WI38 (cell line): ENCODE data around the gene CENPB.

ENCODE experiments used
- H3K4me3 ChIP-seq: 2 replicates; pipeline ENCODE4 v1.5.1; 2011; ENCODE audit warnings: low read depth, mild to moderate bottlenecking, control low read depth, low read length
- TF ChIP-seq, protein P1 (sequence below): IDR thresholded peaks from 2 replicates; pipeline ENCODE4 v1.5.1; 2012; ENCODE audit warnings: low read depth, mild to moderate bottlenecking, control low read depth, low read length

CENPB gene

GRCh38 chr20:3755269-3755668 is 31.3 kb downstream of the CENPB start:
- TF ChIP-seq, protein P1, sequence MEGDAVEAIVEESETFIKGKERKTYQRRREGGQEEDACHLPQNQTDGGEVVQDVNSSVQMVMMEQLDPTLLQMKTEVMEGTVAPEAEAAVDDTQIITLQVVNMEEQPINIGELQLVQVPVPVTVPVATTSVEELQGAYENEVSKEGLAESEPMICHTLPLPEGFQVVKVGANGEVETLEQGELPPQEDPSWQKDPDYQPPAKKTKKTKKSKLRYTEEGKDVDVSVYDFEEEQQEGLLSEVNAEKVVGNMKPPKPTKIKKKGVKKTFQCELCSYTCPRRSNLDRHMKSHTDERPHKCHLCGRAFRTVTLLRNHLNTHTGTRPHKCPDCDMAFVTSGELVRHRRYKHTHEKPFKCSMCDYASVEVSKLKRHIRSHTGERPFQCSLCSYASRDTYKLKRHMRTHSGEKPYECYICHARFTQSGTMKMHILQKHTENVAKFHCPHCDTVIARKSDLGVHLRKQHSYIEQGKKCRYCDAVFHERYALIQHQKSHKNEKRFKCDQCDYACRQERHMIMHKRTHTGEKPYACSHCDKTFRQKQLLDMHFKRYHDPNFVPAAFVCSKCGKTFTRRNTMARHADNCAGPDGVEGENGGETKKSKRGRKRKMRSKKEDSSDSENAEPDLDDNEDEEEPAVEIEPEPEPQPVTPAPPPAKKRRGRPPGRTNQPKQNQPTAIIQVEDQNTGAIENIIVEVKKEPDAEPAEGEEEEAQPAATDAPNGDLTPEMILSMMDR, result no peak

GRCh38 chr20:3754276-3754630 is 32.3 kb downstream of the CENPB start:
- TF ChIP-seq, protein P1, result no peak
- no peak overlapping the region for H3K4me3 ChIP-seq

More at GRCh38 chr20:3755269-3755668, 31.3 kb downstream of the CENPB start:
- H3K4me3 ChIP-seq, result no peak overlapping the region

GRCh38 chr20:3753501-3754275 is 32.9 kb downstream of the CENPB start:
- TF ChIP-seq, protein P1, result no peak

DNA sequence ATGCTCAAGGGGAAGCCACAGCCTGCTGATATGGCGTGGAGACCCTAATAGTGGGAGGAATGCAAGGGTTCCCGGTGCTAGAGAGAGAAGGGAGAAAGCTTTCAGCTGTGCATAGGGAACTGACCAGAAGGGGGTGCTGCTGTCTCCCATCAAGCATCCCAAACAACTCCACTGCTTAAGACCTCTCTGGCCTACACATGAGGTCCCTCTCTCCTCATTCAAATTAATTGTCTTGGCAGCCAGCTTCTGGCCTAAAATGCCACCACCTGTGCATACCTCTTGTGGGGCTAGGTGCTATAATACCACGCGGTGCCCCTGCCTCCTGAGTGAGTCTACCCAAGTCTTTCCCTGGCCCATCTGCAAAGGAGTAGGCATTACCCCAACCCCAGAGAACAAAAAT is 33.4 kb downstream of the CENPB start:
- TF ChIP-seq, protein P1, result peak; percentile 90
- H3K4me3 ChIP-seq, result no peak overlapping the region

More at GRCh38 chr20:3753501-3754275, 32.9 kb downstream of the CENPB start:
- H3K4me3 ChIP-seq, result no peak overlapping the region

GRCh38 chr20:3752386-3752759 is 34.2 kb downstream of the CENPB start:
- no peak overlapping the region for H3K4me3 ChIP-seq

GRCh38 chr20:3751675-3752385 is 34.7 kb downstream of the CENPB start:
- H3K4me3 ChIP-seq, result no peak overlapping the region
- TF ChIP-seq, protein P1, result no peak

More at GRCh38 chr20:3752386-3752759, 34.2 kb downstream of the CENPB start:
- TF ChIP-seq, protein P1, result no peak

DNA sequence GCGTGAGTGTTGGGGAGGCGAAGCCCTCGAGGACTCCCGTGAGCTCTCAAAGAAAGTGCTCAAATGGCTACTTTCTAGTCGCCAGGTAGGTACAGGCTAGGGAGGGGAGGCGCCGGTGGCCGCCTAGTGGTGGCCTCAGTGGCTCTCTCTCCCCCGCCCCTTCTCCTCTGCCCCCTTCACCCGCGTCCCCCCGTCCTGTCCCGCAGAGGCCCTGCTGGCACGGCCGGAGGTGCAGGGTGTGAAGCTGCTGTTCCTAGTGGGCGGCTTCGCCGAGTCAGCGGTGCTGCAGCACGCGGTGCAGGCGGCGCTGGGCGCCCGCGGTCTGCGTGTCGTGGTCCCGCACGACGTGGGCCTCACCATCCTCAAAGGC is 35.2 kb downstream of the CENPB start:
- TF ChIP-seq, protein P1, result no peak
- H3K4me3 ChIP-seq, result no peak overlapping the region
